Measurements from ENCODE around the gene IL22RA1. TPM values are rescaled to one million over a fixed set of nuclear protein-coding genes. Genes with fewer than 3 reads are reported as not detected.

The IL22RA1 gene
- polyA plus RNA-seq (ENCODE audit: insufficient read length) = 4.0 TPM
- long read RNA-seq, donor 1, partial matches to known transcripts = 0 of 1 reads
- long read RNA-seq, donor 1, other reads (novel, unspliced or antisense) = 0 of 1 reads
- long read RNA-seq, donor 2 = 0 reads
- long read RNA-seq, donor 3 = 0 reads
- long read RNA-seq, donor 4 = 0 reads
- long read RNA-seq, donor 5, partial matches to known transcripts = 0 of 1 reads
- long read RNA-seq, donor 5, other reads (novel, unspliced or antisense) = 0 of 1 reads
- long read RNA-seq, donor 6 = 0 reads
- long read RNA-seq, donor 7, partial matches to known transcripts = 0 of 1 reads
- long read RNA-seq, donor 7, other reads (novel, unspliced or antisense) = 0 of 1 reads
- long read RNA-seq, donor 8, partial matches to known transcripts = 0 of 1 reads
- long read RNA-seq, donor 8, other reads (novel, unspliced or antisense) = 0 of 1 reads

DNA sequence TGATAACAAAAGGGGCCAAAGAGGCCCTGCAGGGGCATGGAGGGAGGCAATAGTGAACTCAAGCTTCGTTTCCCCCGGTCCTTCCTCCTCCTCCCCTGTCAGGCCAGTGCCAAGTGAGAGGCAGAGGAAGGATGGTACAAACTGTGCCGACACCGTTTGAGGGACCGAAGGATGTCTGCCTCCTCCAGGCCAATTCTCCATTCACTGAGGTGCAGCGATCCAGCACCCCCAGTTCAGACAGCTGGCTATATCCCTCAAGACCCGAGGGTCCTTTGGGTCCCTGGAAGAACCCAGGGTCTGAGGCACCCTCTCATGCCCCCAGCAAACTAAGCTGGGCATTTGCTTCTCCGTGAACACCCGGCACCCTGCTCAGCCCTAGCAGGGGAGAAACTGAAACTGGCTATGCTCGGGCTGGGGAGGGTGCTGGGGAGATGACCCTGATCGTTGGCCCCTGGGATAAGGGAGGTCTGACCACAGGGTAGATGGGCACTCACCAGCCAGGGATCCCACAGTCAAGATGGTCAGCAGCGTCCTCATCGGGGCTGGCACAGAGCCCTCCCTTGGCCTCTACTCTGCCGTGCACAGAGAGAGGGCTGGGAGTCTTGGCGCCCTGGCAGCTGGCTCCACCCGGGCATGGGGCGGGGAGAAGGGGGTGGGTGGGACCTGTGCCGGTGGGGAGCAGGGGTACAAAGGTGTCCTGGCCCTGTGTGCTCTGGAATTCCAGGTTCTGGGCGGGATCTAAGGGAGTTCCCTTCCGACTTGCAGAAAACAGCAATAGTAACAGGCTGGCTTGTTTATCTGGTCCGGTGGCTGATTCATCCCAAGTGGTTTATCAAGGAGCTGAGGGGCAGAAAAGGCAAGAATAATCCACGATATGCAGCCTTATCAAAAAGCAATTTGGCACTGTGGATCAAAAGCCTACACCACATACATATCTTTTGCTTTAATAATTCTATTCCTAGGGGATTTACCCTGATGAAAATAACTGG lies at the start of gene IL22RA1:
IL22RA1 (minus strand) TSS at position 595 of the 989 bp plus-strand sequence; CDS start at position 537, 58 bp downstream.
- DNase-seq = no peak

GRCh38 chr1:24191860-24192259 lies 48.9 kb upstream of the IL22RA1 start:
- no peak for DNase-seq

DNA sequence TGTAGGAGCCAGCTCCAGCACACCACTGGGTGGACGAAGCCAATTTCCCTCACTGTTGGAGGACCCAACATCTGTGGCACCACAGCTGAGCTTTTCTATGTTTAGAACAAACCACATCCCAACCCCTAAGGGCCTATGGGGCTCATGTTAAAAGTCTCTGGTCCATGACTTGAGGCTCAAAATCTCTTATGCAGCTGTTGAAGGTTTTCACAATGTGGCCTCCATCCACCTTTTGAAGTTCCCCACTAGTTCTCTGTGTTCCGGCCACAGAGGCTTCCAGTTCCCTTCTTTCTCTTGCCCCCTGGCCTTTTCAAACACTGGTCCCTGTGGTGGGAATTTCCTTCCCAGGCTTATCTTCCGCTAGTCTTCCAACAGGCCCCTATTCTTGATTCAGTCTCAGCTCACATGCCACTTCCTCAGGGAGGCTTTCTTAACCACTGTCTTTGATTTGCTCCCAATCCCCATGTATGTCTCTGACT lies 48.1 kb upstream of the IL22RA1 start:
- no peak for DNase-seq

GRCh38 chr1:24189528-24189927 lies 46.6 kb upstream of the IL22RA1 start:
- DNase-seq = no peak

GRCh38 chr1:24186993-24187790 lies 44.3 kb upstream of the IL22RA1 start, which contains the start of gene IFNLR1:
Gene IFNLR1 (minus strand): TSS chr1:24187289. CDS start chr1:24187248, 41 bp downstream.
- peak; percentile 74 for DNase-seq

GRCh38 chr1:24186711-24186992 lies 43.7 kb upstream of the IL22RA1 start:
- no peak for DNase-seq

GRCh38 chr1:24186031-24186710 lies 43.2 kb upstream of the IL22RA1 start:
- no peak for DNase-seq

GRCh38 chr1:24185076-24185475 lies 42.1 kb upstream of the IL22RA1 start:
- no peak for DNase-seq

- DNase-seq = no peak
These were observed 39.1 kb upstream of the IL22RA1 start for GRCh38 chr1:24182061-24182460.

GRCh38 chr1:24181619-24182018 lies 38.7 kb upstream of the IL22RA1 start:
- no peak for DNase-seq

DNA sequence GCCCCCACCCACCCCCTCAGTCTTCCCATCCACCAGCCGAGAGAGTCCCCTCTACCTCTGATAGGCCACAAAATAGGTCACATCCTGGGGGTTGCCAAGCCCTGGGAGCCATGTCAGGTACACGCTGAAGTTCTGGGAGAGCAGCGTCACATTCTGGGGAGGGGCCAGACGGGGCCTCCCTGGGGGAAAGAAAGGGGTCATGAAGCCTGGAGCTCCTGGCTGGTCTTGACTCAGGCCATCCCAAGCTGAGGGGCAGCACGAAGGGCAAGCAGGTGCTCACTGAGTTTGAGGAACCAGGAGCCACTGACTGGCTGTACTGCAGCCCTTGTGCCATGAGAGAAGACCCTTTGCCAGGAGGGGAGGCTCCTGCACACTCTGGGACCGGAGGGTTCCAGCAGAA lies 37.7 kb upstream of the IL22RA1 start:
- no peak for DNase-seq

DNA sequence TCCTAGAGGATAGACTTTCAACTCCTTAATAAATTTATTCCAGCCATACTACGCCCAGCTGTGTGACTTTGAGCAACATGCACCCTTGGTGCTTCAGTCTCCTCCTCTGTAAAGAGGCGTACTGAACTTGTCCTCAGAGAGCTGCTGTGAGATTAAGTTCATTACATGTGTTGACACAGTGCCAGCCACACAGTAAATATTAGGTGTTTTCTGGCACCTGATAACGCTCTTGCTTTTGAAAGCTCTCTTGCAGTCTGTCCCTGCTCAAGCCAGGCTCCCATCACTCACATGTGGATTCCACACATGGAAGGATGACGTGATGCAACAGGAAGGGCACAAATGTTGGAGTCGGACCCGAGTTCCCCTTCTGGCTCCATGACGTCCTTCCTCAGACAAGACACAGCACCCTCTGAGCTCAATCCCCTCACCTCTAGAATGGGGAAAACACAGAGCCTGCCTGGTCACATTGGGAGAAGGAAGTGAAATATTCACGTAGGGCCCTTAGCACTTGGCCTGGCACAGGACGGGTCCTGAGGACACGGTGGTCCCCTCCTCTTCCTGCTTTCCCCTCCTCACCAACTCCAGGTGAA lies 36.4 kb upstream of the IL22RA1 start:
- no peak for DNase-seq

DNA sequence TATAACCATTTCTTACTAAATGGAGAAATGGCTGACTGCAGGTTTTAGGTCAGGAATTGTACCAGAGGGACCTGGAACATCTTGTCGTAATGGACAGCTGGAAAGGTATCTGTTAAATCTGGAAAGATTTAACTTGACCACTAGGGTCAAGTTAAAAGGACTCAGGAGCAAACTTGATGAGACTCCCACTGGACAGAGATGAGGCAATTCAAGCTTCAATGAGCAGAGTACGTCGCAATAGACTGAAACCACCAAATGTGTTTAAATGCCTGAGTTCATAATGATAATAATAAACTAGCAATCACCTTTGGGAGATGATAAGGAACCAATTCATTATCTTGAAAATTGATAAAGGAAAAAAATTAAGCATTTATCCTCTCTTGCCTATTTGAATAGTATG lies 35.5 kb upstream of the IL22RA1 start:
- no peak for DNase-seq

- DNase-seq = no peak
These were observed 34.2 kb upstream of the IL22RA1 start for GRCh38 chr1:24177161-24177560.

DNA sequence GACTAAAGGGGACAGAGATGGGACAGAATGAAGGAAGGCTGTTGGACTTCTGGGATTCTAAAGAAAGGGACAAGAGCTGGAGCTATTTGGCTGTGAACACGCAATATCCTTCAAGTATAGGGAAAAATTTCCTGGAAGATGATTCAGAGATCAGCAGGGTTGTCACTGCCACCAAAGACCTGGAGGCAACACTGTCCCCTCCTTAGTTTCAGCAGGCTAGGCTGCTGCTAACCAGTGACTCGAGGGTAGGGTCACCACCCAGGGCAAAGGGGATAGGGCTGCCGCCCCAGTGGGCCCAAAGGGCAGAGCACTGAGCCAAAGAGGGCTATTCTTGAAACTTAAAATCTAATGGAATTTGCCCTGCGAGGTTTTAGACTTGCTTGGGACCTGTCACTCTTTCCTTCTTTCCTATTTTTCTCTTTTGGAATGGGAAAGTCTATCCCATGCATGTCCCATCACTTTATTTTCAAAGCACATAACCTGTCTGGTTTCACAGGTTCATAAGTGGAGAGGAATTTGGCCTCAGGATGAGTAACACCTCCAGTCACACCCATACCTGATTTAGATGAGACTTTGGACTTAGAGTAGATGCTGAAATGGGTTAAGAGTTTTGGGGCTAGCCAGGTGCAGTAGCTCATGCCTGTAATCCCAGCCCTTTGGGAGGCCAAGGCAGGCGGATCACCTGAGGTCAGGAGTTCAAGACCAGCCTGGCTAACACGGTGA lies 32.3 kb upstream of the IL22RA1 start:
- DNase-seq = no peak

DNA sequence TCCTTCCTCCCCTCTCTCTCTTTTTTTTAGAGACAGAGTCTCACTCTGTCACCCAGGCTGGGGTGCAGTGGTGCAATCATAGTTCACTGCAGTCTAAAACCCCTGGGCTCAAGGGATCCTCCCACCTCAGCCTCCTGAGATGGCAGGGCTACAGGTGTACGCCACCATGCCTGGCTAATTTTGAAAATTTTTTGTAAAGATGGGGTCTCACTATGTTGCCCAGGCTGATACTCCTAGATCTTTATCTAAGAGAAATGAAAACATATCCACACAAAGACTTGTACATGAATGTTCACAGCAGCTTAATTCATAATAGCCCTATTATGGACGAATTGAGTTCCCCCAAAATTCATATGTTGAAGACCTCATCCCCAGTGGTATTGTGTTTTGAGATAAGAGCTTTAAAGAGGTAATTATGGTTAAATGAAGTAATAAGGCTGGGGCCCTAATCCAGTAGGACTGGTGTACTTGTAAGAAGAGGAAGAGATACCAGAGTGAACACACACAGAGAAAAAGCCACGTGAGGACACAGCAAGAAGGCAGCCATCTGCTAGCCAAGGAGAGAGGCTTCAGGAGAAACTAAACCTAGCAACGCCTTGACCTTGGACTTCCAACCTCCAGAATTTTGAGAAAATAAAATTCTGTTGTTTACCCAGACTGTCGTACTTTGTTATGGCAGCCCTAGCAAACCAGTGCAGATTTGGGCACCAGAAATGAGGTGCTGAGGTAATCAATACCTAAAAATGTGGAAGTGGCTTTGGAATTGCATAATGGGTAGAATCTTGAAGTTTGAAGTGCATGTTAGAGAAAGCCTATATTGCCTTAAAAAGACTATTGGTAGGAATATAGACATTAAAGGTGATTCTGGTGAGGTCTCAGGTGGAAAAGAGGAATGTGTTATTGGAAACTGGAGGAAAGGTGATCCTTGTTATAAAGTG lies 31.0 kb upstream of the IL22RA1 start:
- DNase-seq = no peak

DNA sequence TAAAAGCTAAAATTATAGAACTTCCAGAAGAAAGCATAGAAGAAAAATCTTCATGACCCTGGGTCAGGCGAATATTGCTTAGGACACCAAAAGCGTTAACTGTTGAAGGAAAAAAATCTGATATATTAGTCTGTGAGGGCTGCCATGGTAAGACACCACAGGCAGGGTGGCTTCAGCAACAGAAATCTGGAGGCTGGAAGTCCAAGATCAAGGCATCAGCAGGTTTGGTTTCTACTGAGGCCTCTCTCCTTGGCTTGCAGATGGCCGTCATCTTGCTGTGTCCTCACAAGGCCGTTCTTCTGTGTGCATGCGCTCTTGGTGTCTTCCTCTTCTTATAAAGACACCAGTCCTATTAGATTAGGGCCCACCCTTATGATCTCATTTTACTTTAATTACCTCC lies 29.7 kb upstream of the IL22RA1 start:
- DNase-seq = no peak

- DNase-seq = no peak
These were observed 26.3 kb upstream of the IL22RA1 start for GRCh38 chr1:24169286-24169685.

DNA sequence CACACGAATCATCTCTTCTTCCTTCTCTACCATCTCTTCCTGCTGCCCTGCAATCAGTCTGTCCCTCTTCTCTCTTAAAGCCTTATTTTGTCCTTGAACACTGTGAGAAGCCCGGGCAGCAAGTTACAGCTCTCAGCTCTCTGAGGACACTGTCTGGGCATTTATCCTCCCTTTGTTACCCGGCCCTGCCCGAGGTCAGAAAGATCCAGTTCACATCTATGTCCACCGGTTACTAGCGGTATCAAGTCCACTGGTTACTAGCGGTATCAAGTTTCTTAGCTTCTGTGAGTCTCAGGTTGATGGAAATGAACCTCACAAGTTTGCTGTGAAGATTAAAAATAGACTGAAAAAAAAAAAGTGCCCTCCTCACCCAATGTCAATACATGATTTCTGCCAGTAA lies 25.3 kb upstream of the IL22RA1 start:
- no peak for DNase-seq
